DND-41 (cell line): ENCODE data around the gene ANKRD13B.

Experiments used
- ATAC-seq: fragments of 200-7000 bp; cut with Tn5 transposase; 3 replicates; pipeline ENCODE4 v1.9.1; 2021; ENCODE audit warnings: low read depth; ENCODE audit not compliant: insufficient read depth
- DNase-seq: peaks from one replicate; pipeline ENCODE4 v3.0.0-alpha.2; 2020
- H2AFZ ChIP-seq: 2 replicates; pipeline ENCODE4 v1.6.0; 2012; ENCODE audit warnings: low read depth, low read length
- H3K27ac ChIP-seq: 2 replicates; pipeline ENCODE4 v1.5.1; 2012; ENCODE audit warnings: low read length, inconsistent platforms
- H3K27me3 ChIP-seq: fragments of 200-600 bp; sonication (generic); 2 replicates; pipeline ENCODE4 v1.6.0; 2012; ENCODE audit warnings: low read length, mild to moderate bottlenecking, inconsistent platforms; ENCODE audit not compliant: insufficient read depth, poor library complexity
- H3K36me3 ChIP-seq: 2 replicates; pipeline ENCODE4 v1.5.1; 2012; ENCODE audit warnings: low read length, inconsistent platforms; ENCODE audit not compliant: insufficient read depth
- H3K4me1 ChIP-seq: 2 replicates; pipeline ENCODE4 v1.5.1; 2012; ENCODE audit warnings: mild to moderate bottlenecking, low read length; ENCODE audit not compliant: insufficient read depth
- H3K4me2 ChIP-seq: 2 replicates; pipeline ENCODE4 v1.6.0; 2012; ENCODE audit warnings: mild to moderate bottlenecking, moderate library complexity, low read length, inconsistent platforms; ENCODE audit not compliant: insufficient read depth
- H3K4me3 ChIP-seq, 2 experiments: fragments of 200-600 bp in 1 of 2; shearing (Covaris generic) in 1 of 2; 2 replicates each; pipeline ENCODE4 v1.5.1; 2012 to 2016; ENCODE audit warnings: inconsistent platforms in 2 of 2, low read length in 2 of 2, mild to moderate bottlenecking in 2 of 2, low read depth in 1 of 2, moderate library complexity in 1 of 2
- H3K79me2 ChIP-seq: 2 replicates; pipeline ENCODE4 v1.6.0; 2012; ENCODE audit warnings: low read length, inconsistent platforms; ENCODE audit not compliant: insufficient read depth
- H3K9ac ChIP-seq: 2 replicates; pipeline ENCODE4 v1.6.0; 2012; ENCODE audit warnings: low read depth, mild to moderate bottlenecking, inconsistent platforms, low read length, moderate library complexity
- H3K9me3 ChIP-seq: 2 replicates; pipeline ENCODE4 v1.5.1; 2012; ENCODE audit warnings: low read length, moderate library complexity, mild to moderate bottlenecking, inconsistent platforms; ENCODE audit not compliant: insufficient read depth, severe bottlenecking
- H4K20me1 ChIP-seq: 2 replicates; pipeline ENCODE4 v1.6.0; 2012; ENCODE audit warnings: low read length; ENCODE audit not compliant: insufficient read depth
- CTCF ChIP-seq: IDR thresholded peaks from 2 replicates; pipeline ENCODE4 v1.5.1; 2012; ENCODE audit warnings: borderline replicate concordance, low read length, moderate library complexity, mild to moderate bottlenecking; ENCODE audit not compliant: poor library complexity, severe bottlenecking; ENCODE audit errors: extremely low read depth
- EZH2 ChIP-seq: IDR thresholded peaks from 3 replicates; pipeline ENCODE4 v1.6.1; 2012; ENCODE audit warnings: borderline replicate concordance, low read depth, mild to moderate bottlenecking, moderate library complexity, low read length, inconsistent platforms; ENCODE audit not compliant: severe bottlenecking

ANKRD13B gene

GRCh38 chr17:29616300-29617048, 23.5 kb downstream of the ANKRD13B start:
- Histone ChIP-seq H3K36me3 (peaks cover 4% of the 10 kb centered on the region), H3K9me3 (no peaks in the 10 kb centered on the region), H3K9ac (no peak overlapping the region), H3K27ac (no peak overlapping the region), H3K4me2 (peak overlapping the region; percentile 77), H2AFZ (no peak overlapping the region), H3K4me1 (peaks cover 34% of the 10 kb centered on the region), H3K4me3 (peak overlapping the region in 1 of 2 experiments; percentile 56; a peak in 2 of 4 replicates), H3K79me2 (no peaks in the 10 kb centered on the region), H4K20me1 (peaks cover 24% of the 10 kb centered on the region), H3K27me3 (peaks cover 12% of the 10 kb centered on the region)
- no peak for ATAC-seq
- DNase-seq = no peak
- no peak for TF ChIP-seq EZH2
- TF ChIP-seq CTCF = no peak

GRCh38 chr17:29617125-29617480, 24.2 kb downstream of the ANKRD13B start:
- Histone ChIP-seq H4K20me1 (peaks cover 28% of the 10 kb centered on the region), H3K79me2 (no peaks in the 10 kb centered on the region), H3K27me3 (peaks cover 17% of the 10 kb centered on the region), H3K4me1 (peaks cover 38% of the 10 kb centered on the region), H3K36me3 (peaks cover 4% of the 10 kb centered on the region), H3K4me2 (peak overlapping the region; percentile 77), H3K9me3 (no peaks in the 10 kb centered on the region), H3K4me3 (peak overlapping the region in 1 of 2 experiments; percentile 56; a peak in 3 of 4 replicates), H3K9ac (peak overlapping the region; percentile 55), H3K27ac (peak overlapping the region; percentile 37; the same call in 1 of the 2 replicates), H2AFZ (peak overlapping the region; percentile 86)
- peak; percentile 87 for DNase-seq
- TF ChIP-seq EZH2 = no peak
- peak; percentile 91 for TF ChIP-seq CTCF
- peak; percentile 67 for ATAC-seq

GRCh38 chr17:29617481-29618271, 24.7 kb downstream of the ANKRD13B start:
- TF ChIP-seq EZH2 = no peak
- TF ChIP-seq CTCF = peak; percentile 87
- ATAC-seq (peak; percentile 76), DNase-seq (peak; percentile 89)
- Histone ChIP-seq H2AFZ (peak overlapping the region; percentile 86), H4K20me1 (peaks cover 30% of the 10 kb centered on the region), H3K9ac (peak overlapping the region; percentile 55), H3K4me2 (peak overlapping the region; percentile 77), H3K36me3 (peaks cover 3% of the 10 kb centered on the region), H3K4me1 (peaks cover 44% of the 10 kb centered on the region), H3K9me3 (no peaks in the 10 kb centered on the region), H3K79me2 (no peaks in the 10 kb centered on the region), H3K27me3 (peaks cover 22% of the 10 kb centered on the region), H3K4me3 (peak overlapping the region; percentile 3 to 56; a peak in 3 of 4 replicates), H3K27ac (peak overlapping the region; percentile 37)
